ENCODE measurements around the gene RHNO1.

Gene RHNO1

DNA sequence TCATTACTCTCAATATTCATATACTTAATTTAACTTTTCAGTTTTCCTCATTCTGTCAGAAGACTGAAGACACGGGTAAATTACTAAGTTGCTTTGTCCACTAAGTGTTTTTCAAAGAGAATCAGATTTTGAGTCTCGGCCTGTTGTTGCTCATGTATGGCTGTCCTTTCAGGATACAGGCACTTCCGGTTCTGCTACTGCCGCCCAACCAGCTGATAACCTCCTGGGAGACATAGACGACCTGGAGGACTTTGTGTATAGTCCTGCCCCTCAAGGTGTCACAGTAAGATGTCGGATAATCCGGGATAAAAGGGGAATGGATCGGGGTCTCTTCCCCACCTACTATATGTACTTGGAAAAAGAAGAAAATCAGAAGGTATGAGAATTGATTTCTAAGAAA is 53.8 kb downstream of the RHNO1 start:
- TF ChIP-seq, protein P1, sequence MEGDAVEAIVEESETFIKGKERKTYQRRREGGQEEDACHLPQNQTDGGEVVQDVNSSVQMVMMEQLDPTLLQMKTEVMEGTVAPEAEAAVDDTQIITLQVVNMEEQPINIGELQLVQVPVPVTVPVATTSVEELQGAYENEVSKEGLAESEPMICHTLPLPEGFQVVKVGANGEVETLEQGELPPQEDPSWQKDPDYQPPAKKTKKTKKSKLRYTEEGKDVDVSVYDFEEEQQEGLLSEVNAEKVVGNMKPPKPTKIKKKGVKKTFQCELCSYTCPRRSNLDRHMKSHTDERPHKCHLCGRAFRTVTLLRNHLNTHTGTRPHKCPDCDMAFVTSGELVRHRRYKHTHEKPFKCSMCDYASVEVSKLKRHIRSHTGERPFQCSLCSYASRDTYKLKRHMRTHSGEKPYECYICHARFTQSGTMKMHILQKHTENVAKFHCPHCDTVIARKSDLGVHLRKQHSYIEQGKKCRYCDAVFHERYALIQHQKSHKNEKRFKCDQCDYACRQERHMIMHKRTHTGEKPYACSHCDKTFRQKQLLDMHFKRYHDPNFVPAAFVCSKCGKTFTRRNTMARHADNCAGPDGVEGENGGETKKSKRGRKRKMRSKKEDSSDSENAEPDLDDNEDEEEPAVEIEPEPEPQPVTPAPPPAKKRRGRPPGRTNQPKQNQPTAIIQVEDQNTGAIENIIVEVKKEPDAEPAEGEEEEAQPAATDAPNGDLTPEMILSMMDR (IDR thresholded peaks at IDR 0.05; ENCODE audit: low read depth, low read length): no peak
- H3K4me3 ChIP-seq (ENCODE audit: low read depth, low read length): no peak overlapping the region

DNA sequence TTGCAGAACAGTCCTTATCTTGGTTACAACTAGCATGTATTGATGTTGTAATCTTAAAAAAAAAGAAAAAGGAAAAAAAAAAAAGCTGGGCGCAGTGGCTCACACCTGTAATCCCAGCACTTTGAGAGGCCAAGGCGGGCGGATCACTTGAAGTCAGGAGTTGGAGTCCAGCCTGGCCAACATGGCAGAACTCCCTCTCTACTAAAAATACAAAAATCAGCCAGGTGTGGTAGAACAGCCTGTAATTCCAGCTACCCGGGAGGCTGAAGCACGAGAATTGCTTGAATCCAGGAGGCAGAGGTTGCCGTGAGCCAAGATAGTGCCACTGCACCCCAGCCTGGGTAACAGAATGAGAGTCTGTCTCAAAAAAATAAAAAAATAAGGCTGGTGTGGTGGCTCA is 56.6 kb downstream of the RHNO1 start:
- TF ChIP-seq, protein P1 (IDR thresholded peaks at IDR 0.05; ENCODE audit: low read depth, low read length): no peak
- no peak overlapping the region for H3K4me3 ChIP-seq (ENCODE audit: low read depth, low read length)

DNA sequence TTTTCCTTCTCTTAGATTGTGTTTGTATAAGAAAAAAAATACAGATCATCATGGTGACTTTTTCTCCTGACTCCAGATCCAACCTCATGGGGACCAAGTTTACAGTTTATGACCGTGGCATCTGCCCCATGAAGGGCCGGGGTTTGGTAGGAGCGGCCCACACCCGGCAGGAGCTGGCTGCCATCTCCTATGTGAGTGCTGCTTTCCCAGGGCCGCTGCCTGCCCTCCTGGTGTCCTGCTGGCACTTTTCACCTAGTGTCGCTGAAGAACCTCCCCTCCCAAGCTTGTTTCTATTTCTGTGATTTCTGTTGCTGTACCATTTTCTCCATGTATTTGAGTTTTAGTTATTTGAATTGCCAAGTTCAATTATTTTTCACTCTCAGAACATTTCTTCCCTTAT is 57.3 kb downstream of the RHNO1 start:
- TF ChIP-seq, protein P1 (IDR thresholded peaks at IDR 0.05; ENCODE audit: low read depth, low read length): no peak
- H3K4me3 ChIP-seq (ENCODE audit: low read depth, low read length): no peak overlapping the region

DNA sequence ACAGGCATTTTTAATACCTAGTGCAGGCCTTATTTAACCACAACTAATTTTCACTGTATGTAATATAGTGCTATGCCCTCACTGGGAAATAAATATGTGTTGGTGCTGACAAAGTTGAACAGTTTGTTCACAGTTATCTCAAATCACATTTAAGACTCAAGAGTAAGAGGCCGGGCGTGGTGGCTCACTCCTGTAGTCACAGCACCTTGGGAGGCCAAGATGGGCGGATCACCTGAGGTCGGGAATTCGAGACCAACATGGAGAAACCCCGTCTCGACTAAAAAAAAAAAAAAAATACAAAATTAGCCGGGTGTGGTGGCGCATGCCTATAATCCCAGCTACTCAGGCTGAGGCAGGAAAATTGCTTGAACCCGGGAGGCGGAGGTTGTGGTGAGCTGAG is 59.3 kb downstream of the RHNO1 start:
- no peak overlapping the region for H3K4me3 ChIP-seq (ENCODE audit: low read depth, low read length)
- TF ChIP-seq, protein P1 (IDR thresholded peaks at IDR 0.05; ENCODE audit: low read depth, low read length): no peak

DNA sequence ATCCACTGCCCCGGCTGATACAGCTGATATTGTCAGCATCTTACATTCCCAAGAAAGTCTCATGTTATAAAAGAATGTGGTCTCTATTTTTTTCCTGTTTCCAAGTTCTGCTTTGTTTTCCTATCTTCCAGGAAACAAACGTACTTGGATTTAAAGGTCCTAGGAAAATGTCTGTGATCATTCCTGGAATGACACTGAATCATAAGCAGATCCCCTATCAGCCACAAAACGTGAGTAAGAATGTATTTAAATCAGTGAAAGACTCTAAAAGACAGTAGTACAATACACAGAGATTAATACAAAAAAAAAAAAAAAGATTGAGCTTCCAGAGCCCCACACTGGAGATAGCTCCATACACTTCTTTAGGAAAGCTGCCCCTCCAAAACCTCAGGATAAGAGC is 60.5 kb downstream of the RHNO1 start:
- H3K4me3 ChIP-seq (ENCODE audit: low read depth, low read length): no peak overlapping the region
- TF ChIP-seq, protein P1 (IDR thresholded peaks at IDR 0.05; ENCODE audit: low read depth, low read length): no peak
